GM23338 (cell line): Measurements from ENCODE around the gene SLC4A7. TPM values are rescaled to one million over a fixed set of nuclear protein-coding genes. Genes with fewer than 3 reads are reported as not detected.

Source experiments
- ATAC-seq: fragments of 200-7000 bp; cut with Tn5 transposase; 3 replicates; pipeline ENCODE4 v1.9.1; 2020
- DNase-seq: peaks from one replicate; pipeline ENCODE4 v3.0.0-alpha.2; 2015; ENCODE audit warnings: low spot score
- H2AFZ ChIP-seq: fragments of 200-600 bp; sonication (generic); 2 replicates; pipeline ENCODE4 v1.8.0; 2016; ENCODE audit warnings: antibody characterized with exemption, mild to moderate bottlenecking, moderate library complexity
- H3F3A ChIP-seq: fragments of 200-600 bp; sonication (generic); replicated peaks from 2 replicates; pipeline ENCODE4 v1.8.0; 2017; ENCODE audit warnings: antibody characterized with exemption, mixed run types, low read depth
- H3K27ac ChIP-seq: fragments of 200-600 bp; sonication (generic); 2 replicates; pipeline ENCODE4 v1.6.1; 2016; ENCODE audit warnings: low read depth
- H3K27me3 ChIP-seq: fragments of 200-600 bp; sonication (generic); 2 replicates; pipeline ENCODE4 v1.8.0; 2016; ENCODE audit warnings: mild to moderate bottlenecking, mixed run types, moderate library complexity; ENCODE audit not compliant: insufficient read depth
- H3K36me3 ChIP-seq: fragments of 200-600 bp; sonication (generic); 2 replicates; pipeline ENCODE4 v1.8.0; 2016; ENCODE audit warnings: mild to moderate bottlenecking; ENCODE audit not compliant: insufficient read depth
- H3K4me1 ChIP-seq: fragments of 200-600 bp; sonication (generic); 2 replicates; pipeline ENCODE4 v1.8.0; 2016; ENCODE audit warnings: mild to moderate bottlenecking, moderate library complexity; ENCODE audit not compliant: insufficient read depth
- H3K4me2 ChIP-seq: fragments of 200-600 bp; sonication (generic); 2 replicates; pipeline ENCODE4 v1.7.1; 2017; ENCODE audit warnings: mixed run types
- H3K4me3 ChIP-seq: fragments of 200-600 bp; sonication (generic); 2 replicates; pipeline ENCODE4 v1.6.1; 2016; ENCODE audit warnings: mixed run types
- H3K79me2 ChIP-seq: fragments of 200-600 bp; sonication (generic); replicated peaks from 2 replicates; pipeline ENCODE4 v1.8.0; 2017; ENCODE audit warnings: mild to moderate bottlenecking; ENCODE audit not compliant: insufficient read depth
- H3K9me2 ChIP-seq: fragments of 200-600 bp; sonication (generic); 2 replicates; pipeline ENCODE4 v1.8.0; 2017; ENCODE audit not compliant: insufficient read depth
- H4K20me1 ChIP-seq: fragments of 200-600 bp; sonication (generic); replicated peaks from 2 replicates; pipeline ENCODE4 v1.8.0; 2017; ENCODE audit warnings: mild to moderate bottlenecking; ENCODE audit not compliant: insufficient read depth
- H3K27ac Mint-ChIP-seq: 2 replicates; pipeline ENCODE4 v1.8.0; 2020; ENCODE audit warnings: inconsistent platforms, mild to moderate bottlenecking, moderate library complexity, mixed read lengths
- H3K27me3 Mint-ChIP-seq: 3 replicates; pipeline ENCODE4 v1.8.0; 2022; ENCODE audit warnings: low read depth, mild to moderate bottlenecking, moderate library complexity, mixed read lengths, inconsistent platforms; ENCODE audit not compliant: insufficient read depth, poor library complexity
- H3K36me3 Mint-ChIP-seq: 3 replicates; pipeline ENCODE4 v1.8.0; 2021; ENCODE audit warnings: low read depth, mild to moderate bottlenecking, inconsistent platforms, moderate library complexity, mixed read lengths
- H3K4me1 Mint-ChIP-seq: 3 replicates; pipeline ENCODE4 v1.8.0; 2020; ENCODE audit warnings: mild to moderate bottlenecking, inconsistent platforms, mixed read lengths
- H3K4me3 Mint-ChIP-seq: 3 replicates; pipeline ENCODE4 v1.8.0; 2021; ENCODE audit warnings: moderate library complexity, mild to moderate bottlenecking, inconsistent platforms, mixed read lengths
- H3K9me3 Mint-ChIP-seq: 3 replicates; pipeline ENCODE4 v1.8.0; 2020; ENCODE audit warnings: moderate library complexity, mild to moderate bottlenecking, inconsistent platforms, mixed read lengths
- CREB1 ChIP-seq: fragments of 250-450 bp; sonication (Bioruptor Pico); IDR thresholded peaks from 2 replicates; pipeline ENCODE4 v1.5.0; 2020; ENCODE audit warnings: low read depth, mild to moderate bottlenecking, moderate library complexity
- EZH2 ChIP-seq: fragments of 200-600 bp; sonication (generic); IDR thresholded peaks from one replicate; pipeline ENCODE4 v1.8.0; 2017; ENCODE audit warnings: antibody characterized with exemption, mild to moderate bottlenecking, low read depth; ENCODE audit not compliant: unreplicated experiment
- ZNF114 ChIP-seq: fragments of 250-450 bp; sonication (Bioruptor Pico); IDR thresholded peaks from 2 replicates; pipeline ENCODE4 v1.5.0; 2020; ENCODE audit warnings: mild to moderate bottlenecking, moderate library complexity
- ZNF331 ChIP-seq: fragments of 250-450 bp; sonication (Bioruptor Pico); IDR thresholded peaks from 2 replicates; pipeline ENCODE4 v1.5.0; 2020; ENCODE audit warnings: low read depth, mild to moderate bottlenecking, moderate library complexity
- polyA plus RNA-seq: library from polyadenylated mRNA; unstranded; fragments of >200 nt; fragmentation: Nextera tagmentation; extraction: Ambion mirVana; gene quantifications from 2 replicates; pipeline ENCODE4 v1.2.1, GENCODE V29; 2016
- total RNA-seq: library from RNA; depleted of rRNA; stranded (reverse); fragments of >200 nt; shearing (Covaris generic); gene quantifications from 2 replicates; pipeline ENCODE4 v1.2.3, GENCODE V29; 2014
- TF ChIP-seq, protein P1 (sequence below): IDR thresholded peaks from 2 replicates; pipeline ENCODE4 v1.6.1; 2016; ENCODE audit warnings: antibody characterized with exemption

The SLC4A7 gene
- total and polyA plus RNA-seq, 2 experiments from 2014 or later = 44.4 to 101 TPM

DNA sequence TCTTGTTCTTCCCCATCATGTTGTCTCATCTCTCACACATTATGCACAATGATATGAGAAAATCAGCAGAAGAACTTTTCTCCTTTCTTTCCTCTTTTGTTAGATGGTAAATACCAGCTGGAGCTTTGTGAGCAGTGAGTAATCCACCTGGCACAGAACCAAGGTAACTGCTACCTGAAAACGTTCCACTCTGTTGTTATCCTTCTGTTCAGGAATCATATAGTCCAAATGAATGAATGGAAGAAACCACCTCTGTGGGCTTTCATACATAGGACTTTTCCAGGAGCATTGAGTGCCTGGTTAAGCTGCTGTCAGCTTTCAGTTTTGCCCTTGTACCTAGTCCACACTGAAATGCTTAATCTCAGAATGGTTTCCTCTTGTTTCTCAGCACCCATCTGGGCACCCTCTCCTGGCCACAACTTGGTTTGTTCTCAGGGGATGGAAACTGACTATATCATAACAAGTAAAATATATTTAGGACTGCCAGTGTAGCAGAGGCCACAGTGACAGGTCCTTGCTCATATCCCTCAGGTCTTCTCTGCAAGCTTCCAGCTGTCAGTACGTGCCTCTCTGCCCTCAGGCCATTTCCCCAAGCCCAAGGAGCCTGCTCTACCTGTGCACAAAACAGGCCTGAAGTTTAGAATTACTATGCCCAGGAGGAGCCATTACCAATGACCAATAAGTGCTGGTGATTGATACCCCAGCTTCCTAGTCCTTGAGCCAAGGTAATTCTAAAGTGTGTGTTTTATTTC lies 23.5 kb upstream of the SLC4A7 start:
- no peaks in the 10 kb centered on the region for H3K36me3 ChIP-seq
- H2AFZ ChIP-seq = peak overlapping the region; percentile 28; the same call in 1 of the 2 replicates
- no peaks in the 10 kb centered on the region for H3F3A ChIP-seq
- H4K20me1 ChIP-seq = no peaks in the 10 kb centered on the region
- H3K4me3 ChIP-seq = no peak overlapping the region
- H3K27ac ChIP-seq = no peak overlapping the region
- no peaks in the 10 kb centered on the region; the same call in 1 of the 2 replicates for H3K9me2 ChIP-seq
- no peak overlapping the region for H3K4me2 ChIP-seq
- no peaks in the 10 kb centered on the region for H3K4me1 ChIP-seq
- peaks cover 2% of the 10 kb centered on the region for H3K27me3 Mint-ChIP-seq
- DNase-seq = no peak
- H3K4me3 Mint-ChIP-seq = no peak overlapping the region
- H3K4me1 Mint-ChIP-seq = peaks cover 10% of the 10 kb centered on the region
- no peaks in the 10 kb centered on the region for H3K79me2 ChIP-seq
- H3K36me3 Mint-ChIP-seq = no peaks in the 10 kb centered on the region
- no peaks in the 10 kb centered on the region for H3K9me3 Mint-ChIP-seq
- no peaks in the 10 kb centered on the region for H3K27me3 ChIP-seq
- ATAC-seq = no peak
- no peak for TF ChIP-seq ZNF331 (CRISPR knock-in tag)
- no peak for TF ChIP-seq EZH2
- H3K27ac Mint-ChIP-seq = no peak overlapping the region

DNA sequence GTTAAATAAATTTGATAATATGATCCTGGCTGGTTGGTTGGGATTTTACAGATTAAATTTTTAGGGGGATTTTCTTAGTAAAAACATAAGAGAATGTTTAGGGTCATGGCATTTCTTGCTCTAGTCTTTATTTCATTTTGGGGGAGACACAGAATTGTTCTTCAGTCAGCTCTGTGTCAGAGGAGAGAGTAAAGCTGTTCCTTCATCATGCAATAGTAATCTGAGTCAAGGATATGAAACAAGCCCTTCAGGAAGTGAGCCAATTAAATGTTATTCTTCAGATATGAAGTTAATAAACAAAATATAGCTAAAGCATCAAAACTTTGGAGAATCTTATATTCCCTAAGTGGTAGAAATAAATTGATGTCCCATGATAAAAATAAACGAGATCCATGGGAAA lies 22.9 kb upstream of the SLC4A7 start:
- H3K4me2 ChIP-seq = no peak overlapping the region
- Mint-ChIP-seq H3K27ac (no peak overlapping the region), H3K9me3 (no peaks in the 10 kb centered on the region), H3K27me3 (peaks cover 2% of the 10 kb centered on the region), H3K4me3 (no peak overlapping the region), H3K36me3 (no peaks in the 10 kb centered on the region), H3K4me1 (peaks cover 7% of the 10 kb centered on the region)
- H4K20me1 ChIP-seq = no peaks in the 10 kb centered on the region
- H3F3A ChIP-seq = no peaks in the 10 kb centered on the region
- ATAC-seq (no peak), DNase-seq (no peak)
- H3K4me1 ChIP-seq = no peaks in the 10 kb centered on the region
- H2AFZ ChIP-seq = no peak overlapping the region
- H3K36me3 ChIP-seq = no peaks in the 10 kb centered on the region
- H3K79me2 ChIP-seq = no peaks in the 10 kb centered on the region
- H3K4me3 ChIP-seq = no peak overlapping the region
- H3K27me3 ChIP-seq = no peaks in the 10 kb centered on the region
- H3K27ac ChIP-seq = no peak overlapping the region
- TF ChIP-seq, protein P1, sequence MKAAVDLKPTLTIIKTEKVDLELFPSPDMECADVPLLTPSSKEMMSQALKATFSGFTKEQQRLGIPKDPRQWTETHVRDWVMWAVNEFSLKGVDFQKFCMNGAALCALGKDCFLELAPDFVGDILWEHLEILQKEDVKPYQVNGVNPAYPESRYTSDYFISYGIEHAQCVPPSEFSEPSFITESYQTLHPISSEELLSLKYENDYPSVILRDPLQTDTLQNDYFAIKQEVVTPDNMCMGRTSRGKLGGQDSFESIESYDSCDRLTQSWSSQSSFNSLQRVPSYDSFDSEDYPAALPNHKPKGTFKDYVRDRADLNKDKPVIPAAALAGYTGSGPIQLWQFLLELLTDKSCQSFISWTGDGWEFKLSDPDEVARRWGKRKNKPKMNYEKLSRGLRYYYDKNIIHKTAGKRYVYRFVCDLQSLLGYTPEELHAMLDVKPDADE = no peak
- no peak for TF ChIP-seq ZNF331 (CRISPR knock-in tag)
- H3K9me2 ChIP-seq = no peaks in the 10 kb centered on the region; the same call in 1 of the 2 replicates

DNA sequence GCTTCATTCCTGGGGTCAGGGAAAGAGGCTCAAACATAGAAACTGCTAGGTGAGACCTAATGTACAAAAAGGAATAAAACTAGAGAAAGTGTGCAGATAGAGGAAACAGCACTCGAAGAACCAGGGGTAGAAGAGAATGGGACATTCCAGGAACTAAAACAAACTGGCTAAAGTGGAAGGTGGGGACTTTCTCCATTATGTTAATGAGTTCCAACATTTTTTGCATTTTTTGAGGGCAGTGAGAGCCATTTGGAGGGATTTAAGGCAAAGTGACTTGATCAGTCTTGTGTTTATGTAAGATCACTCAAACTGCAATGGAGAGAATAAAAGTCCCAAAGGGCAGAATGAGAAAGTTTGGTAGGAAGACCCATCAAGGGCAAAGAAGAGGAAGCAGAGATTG lies 20.6 kb upstream of the SLC4A7 start:
- no peaks in the 10 kb centered on the region for H3K79me2 ChIP-seq
- no peaks in the 10 kb centered on the region for H3K27me3 Mint-ChIP-seq
- no peak for TF ChIP-seq CREB1 (CRISPR knock-in tag)
- no peak for TF ChIP-seq EZH2
- TF ChIP-seq, protein P1 = no peak
- no peak for TF ChIP-seq ZNF114 (CRISPR knock-in tag)
- peak overlapping the region; percentile 45; the same call in 1 of the 2 replicates for H3K4me2 ChIP-seq
- no peaks in the 10 kb centered on the region for H3K36me3 ChIP-seq
- no peaks in the 10 kb centered on the region for H3F3A ChIP-seq
- H3K4me1 Mint-ChIP-seq = peaks cover 6% of the 10 kb centered on the region
- H3K36me3 Mint-ChIP-seq = no peaks in the 10 kb centered on the region
- no peaks in the 10 kb centered on the region for H3K27me3 ChIP-seq
- DNase-seq = no peak
- H3K9me3 Mint-ChIP-seq = no peaks in the 10 kb centered on the region
- H2AFZ ChIP-seq = peak overlapping the region; percentile 44; the same call in 1 of the 2 replicates
- no peak for ATAC-seq
- no peak overlapping the region for H3K27ac Mint-ChIP-seq
- H3K4me3 ChIP-seq = no peak overlapping the region
- H3K9me2 ChIP-seq = no peaks in the 10 kb centered on the region; the same call in 1 of the 2 replicates
- no peaks in the 10 kb centered on the region for H3K4me1 ChIP-seq
- H3K4me3 Mint-ChIP-seq = no peak overlapping the region
- no peaks in the 10 kb centered on the region for H4K20me1 ChIP-seq
- no peak overlapping the region for H3K27ac ChIP-seq
